CD4-positive, alpha-beta T cell (primary cell): ENCODE results near the gene SOCS3. TPM values are rescaled to one million over a fixed set of nuclear protein-coding genes. Genes with fewer than 3 reads are reported as not detected.

ENCODE experiments used
- ATAC-seq: fragments of 200-7000 bp; cut with Tn5 transposase; one replicate; pipeline ENCODE4 v1.10.0; 2022; ENCODE audit warnings: mild to moderate bottlenecking; ENCODE audit not compliant: poor library complexity
- CTCF ChIA-PET: fragments of 350-600 bp; sonication (Branson Sonifier 250); formaldehyde crosslinking; loops from one replicate; lab custom pipeline; 2021; ENCODE audit warnings: antibody characterized with exemption, inconsistent platforms; lab: Charles Lee
- POLR2A ChIA-PET: fragments of 350-600 bp; sonication (Branson Sonifier 250); formaldehyde crosslinking; loops from one replicate; lab custom pipeline; 2021; ENCODE audit warnings: antibody characterized with exemption, inconsistent platforms; lab: Charles Lee
- DNase-seq, 14 experiments: peaks; one replicate each; pipeline ENCODE4 v3.0.0-alpha.2; 2013 to 2020; ENCODE audit warnings: mixed read lengths in 2 of 14
- H3K27ac ChIP-seq, 2 donors: one replicate each; pipeline versions ENCODE4 v1.5.1 to v1.7.0; 2013; ENCODE audit warnings: low read length in 2 of 2, low read depth in 1 of 2, mild to moderate bottlenecking in 1 of 2
- H3K27me3 ChIP-seq, 2 experiments: 1 replicate in 1 of 2; 2 replicates in 1 of 2; pipeline versions ENCODE4 v1.6.1 to v1.7.0; 2013; ENCODE audit warnings: low read length in 2 of 2, control low read depth in 1 of 2, mild to moderate bottlenecking in 1 of 2, moderate library complexity in 1 of 2; ENCODE audit not compliant: insufficient read depth in 2 of 2, control insufficient read depth in 1 of 2
- H3K36me3 ChIP-seq: one replicate; pipeline ENCODE4 v1.6.1; 2013; ENCODE audit warnings: low read length, control low read depth; ENCODE audit not compliant: insufficient read depth
- H3K4me1 ChIP-seq: one replicate; pipeline ENCODE4 v1.6.1; 2013; ENCODE audit warnings: low read length, control low read depth; ENCODE audit not compliant: insufficient read depth
- H3K4me3 ChIP-seq: one replicate; pipeline ENCODE4 v1.5.1; 2013; ENCODE audit warnings: mild to moderate bottlenecking, low read length, moderate library complexity
- H3K9me3 ChIP-seq, 2 experiments: 1 replicate in 1 of 2; 2 replicates in 1 of 2; pipeline versions ENCODE4 v1.6.1 to v1.7.0; 2013; ENCODE audit warnings: low read length in 2 of 2, mild to moderate bottlenecking in 2 of 2, control low read depth in 1 of 2, moderate library complexity in 1 of 2; ENCODE audit not compliant: control insufficient read depth in 1 of 2, insufficient read depth in 1 of 2
- H3K27ac Mint-ChIP-seq: one replicate; pipeline ENCODE4 v1.8.0; 2020; ENCODE audit warnings: mixed read lengths
- H3K27me3 Mint-ChIP-seq: one replicate; pipeline ENCODE4 v1.8.0; 2021; ENCODE audit warnings: mixed read lengths
- H3K36me3 Mint-ChIP-seq: one replicate; pipeline ENCODE4 v1.8.0; 2021; ENCODE audit warnings: low read depth, mixed read lengths
- H3K4me1 Mint-ChIP-seq: one replicate; pipeline ENCODE4 v1.8.0; 2021; ENCODE audit warnings: low read depth, mixed read lengths
- H3K4me3 Mint-ChIP-seq: one replicate; pipeline ENCODE4 v1.8.0; 2020; ENCODE audit warnings: mild to moderate bottlenecking, mixed read lengths
- H3K9me3 Mint-ChIP-seq: one replicate; pipeline ENCODE4 v1.8.0; 2020; ENCODE audit warnings: mixed read lengths
- CTCF ChIP-seq: fragments of 200-600 bp; IDR thresholded peaks from one replicate; pipeline ENCODE4 v1.8.0; 2022; ENCODE audit warnings: antibody characterized with exemption, mild to moderate bottlenecking
- intact Hi-C, 2 experiments: fragments of 100-400 bp; cut with DNase I in 1 of 2; cut with micrococcal nuclease in 1 of 2; formaldehyde crosslinking; loops; one replicate each; pipeline versions ENCODE4 v1.15.1 to v1.9.0; 2023 to 2025; cut with DNase I, micrococcal nuclease
- total RNA-seq, 174 experiments: library from RNA in 2 of 174; stranded (reverse) in 2 of 174; gene quantifications; one replicate each; pipeline ENCODE4 v1.2.3 and lab custom pipeline; 2021 to 2026

SOCS3 gene
- total RNA-seq, 2 experiments from 2014 or later = 414 to 427 TPM

GRCh38 chr17:78384479-78385175 lies 24.8 kb upstream of the SOCS3 start:
- H3K27me3 Mint-ChIP-seq = no peaks in the 10 kb centered on the region
- no peaks in the 10 kb centered on the region for H3K27me3 ChIP-seq
- peak overlapping the region; percentile 75 for H3K27ac Mint-ChIP-seq
- peaks cover 3% of the 10 kb centered on the region for H3K36me3 ChIP-seq
- H3K4me1 Mint-ChIP-seq = peaks cover 81% of the 10 kb centered on the region
- POLR2A ChIA-PET = interaction anchor here (0.6 to 1.2 kb wide), 5 partner anchors 24 to 341 kb away, joined by 3 to 4 read pairs (median 4); partner anchors contain the start of gene SOCS3
- CTCF ChIA-PET = interaction anchor here (1.8 to 3.6 kb wide), 3 partner anchors 24 to 134 kb away, joined by 7 to 17 read pairs (median 7); no protein-coding TSS in a partner anchor
- peak in 1 of 14 experiments; percentile 35 for DNase-seq
- no peak for ATAC-seq
- H3K4me3 ChIP-seq = no peak overlapping the region
- H3K4me3 Mint-ChIP-seq = peak overlapping the region; percentile 79
- no peaks in the 10 kb centered on the region for H3K9me3 Mint-ChIP-seq
- intact Hi-C loops = loop anchor here (5.0 kb wide), 2 partner anchors 33 to 38 kb away; no protein-coding TSS in a partner anchor
- peaks cover 92% of the 10 kb centered on the region for H3K4me1 ChIP-seq
- no peak for TF ChIP-seq CTCF
- H3K27ac ChIP-seq = peak overlapping the region; percentile 35 to 48
- peaks cover 15% of the 10 kb centered on the region for H3K36me3 Mint-ChIP-seq
- H3K9me3 ChIP-seq = no peaks in the 10 kb centered on the region

DNA sequence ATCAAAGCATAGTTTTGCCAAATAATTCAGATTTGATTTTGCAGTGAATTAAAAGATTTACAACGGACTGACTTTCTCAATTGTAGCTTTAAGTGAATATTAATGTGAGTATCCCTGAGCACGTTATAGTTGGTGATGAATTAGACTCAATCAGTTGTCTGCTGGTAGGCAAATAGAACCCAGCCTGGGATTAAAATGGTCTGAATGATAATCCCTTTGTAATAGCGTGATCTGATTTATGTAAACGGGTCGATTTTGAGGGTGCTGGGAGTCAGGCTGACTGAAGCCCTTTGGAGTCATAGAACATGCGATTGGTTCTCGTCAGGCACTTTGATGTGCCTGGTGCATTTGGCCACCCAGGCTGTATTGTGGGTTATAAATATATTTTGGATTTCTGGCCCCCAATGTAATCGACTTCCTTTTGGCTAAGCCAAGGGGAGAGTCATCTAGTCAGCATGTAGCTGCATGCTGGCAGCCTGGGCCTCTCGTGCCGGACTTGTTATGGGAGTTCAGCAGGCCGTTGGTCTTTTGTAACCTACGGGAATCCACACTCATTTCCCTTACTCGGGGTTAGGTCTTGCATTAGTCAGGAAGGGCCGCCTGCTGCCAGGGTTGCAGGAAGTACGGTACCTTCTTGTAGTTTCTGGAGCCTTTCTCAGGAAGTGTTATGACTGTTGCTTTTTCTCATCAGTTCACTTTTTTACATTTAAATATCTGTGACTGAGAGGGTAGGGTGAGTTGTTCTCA lies 24.0 kb upstream of the SOCS3 start:
- Histone ChIP-seq H3K9me3 (no peaks in the 10 kb centered on the region), H3K4me1 (peaks cover 94% of the 10 kb centered on the region), H3K27me3 (no peaks in the 10 kb centered on the region), H3K36me3 (peaks cover 3% of the 10 kb centered on the region), H3K27ac (peak overlapping the region; percentile 35 to 48), H3K4me3 (no peak overlapping the region)
- H3K4me3 Mint-ChIP-seq = peak overlapping the region; percentile 79
- H3K36me3 Mint-ChIP-seq = peaks cover 20% of the 10 kb centered on the region
- CTCF ChIA-PET = interaction anchor here (1.8 to 4.0 kb wide), 4 partner anchors 23 to 133 kb away, joined by 7 to 23 read pairs (median 12); no protein-coding TSS in a partner anchor
- POLR2A ChIA-PET = interaction anchor here (0.6 to 1.2 kb wide), 4 partner anchors 24 to 342 kb away, joined by 3 to 4 read pairs (median 4); partner anchors contain the start of gene SOCS3
- DNase-seq (peak in 8 of 14 experiments; percentile 16 to 76 (median 49)), ATAC-seq (no peak)
- H3K27ac Mint-ChIP-seq = peak overlapping the region; percentile 75
- H3K9me3 Mint-ChIP-seq = no peaks in the 10 kb centered on the region
- H3K27me3 Mint-ChIP-seq = no peaks in the 10 kb centered on the region
- intact Hi-C loops = loop anchor here (5.0 kb wide), 2 partner anchors 33 to 38 kb away; no protein-coding TSS in a partner anchor
- no peak for TF ChIP-seq CTCF
- peaks cover 80% of the 10 kb centered on the region for H3K4me1 Mint-ChIP-seq

GRCh38 chr17:78381601-78382232 lies 21.8 kb upstream of the SOCS3 start:
- Histone ChIP-seq H3K27ac (peak overlapping the region; percentile 53 to 76), H3K9me3 (no peaks in the 10 kb centered on the region), H3K36me3 (peaks cover 3% of the 10 kb centered on the region), H3K27me3 (no peaks in the 10 kb centered on the region), H3K4me1 (peaks cover 81% of the 10 kb centered on the region), H3K4me3 (peak overlapping the region; percentile 29)
- ChIA-PET POLR2A (interaction anchor here (0.6 to 2.4 kb wide), 8 partner anchors 21 to 125 kb away, joined by 3 to 6 read pairs (median 4); no protein-coding TSS in a partner anchor), CTCF (interaction anchor here (0.7 to 4.0 kb wide), 4 partner anchors 19 to 131 kb away, joined by 3 to 23 read pairs (median 12); no protein-coding TSS in a partner anchor)
- TF ChIP-seq CTCF = no peak
- H3K36me3 Mint-ChIP-seq = peaks cover 21% of the 10 kb centered on the region
- H3K27ac Mint-ChIP-seq = peak overlapping the region; percentile 75
- no peaks in the 10 kb centered on the region for H3K27me3 Mint-ChIP-seq
- intact Hi-C loops = loop anchor here (5.0 kb wide), 2 partner anchors 36 to 41 kb away; no protein-coding TSS in a partner anchor
- no peaks in the 10 kb centered on the region for H3K9me3 Mint-ChIP-seq
- peak overlapping the region; percentile 66 for H3K4me3 Mint-ChIP-seq
- peak in 11 of 14 experiments; percentile 17 to 85 (median 34) for DNase-seq
- peak; percentile 74 for ATAC-seq
- peaks cover 64% of the 10 kb centered on the region for H3K4me1 Mint-ChIP-seq
